ENCODE results near the gene OR1F1. TPM values are rescaled to one million over a fixed set of nuclear protein-coding genes. Genes with fewer than 3 reads are reported as not detected.

The OR1F1 gene
- total RNA-seq, 1 donor from 2014 or later: 0.37 TPM

DNA sequence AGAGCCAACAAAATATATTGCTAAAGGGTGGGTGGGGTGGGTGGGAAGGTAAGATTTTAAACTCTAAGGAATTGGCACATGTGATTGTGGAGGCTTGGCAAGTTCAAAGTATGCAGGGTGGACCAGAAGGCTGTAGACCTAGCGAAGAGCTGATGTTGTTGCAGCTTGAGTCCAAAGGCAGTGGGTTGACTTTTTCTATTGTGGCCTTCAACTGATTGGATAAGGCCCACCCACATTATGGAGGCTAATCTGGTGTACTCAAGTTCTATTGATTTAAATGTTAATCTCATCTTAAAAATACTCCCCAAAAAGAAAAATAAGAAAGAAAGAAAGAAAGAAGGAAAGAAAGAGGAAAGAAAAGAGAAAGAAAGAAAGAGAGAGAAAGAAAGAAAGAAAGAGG is 24.6 kb downstream of the OR1F1 start:
- H3K9me3 Mint-ChIP-seq (ENCODE audit: low read depth): peaks cover 7% of the 10 kb centered on the region
- H3K36me3 Mint-ChIP-seq (ENCODE audit: low read depth): no peaks in the 10 kb centered on the region
- peaks cover 1% of the 10 kb centered on the region for H3K27me3 Mint-ChIP-seq (ENCODE audit: low read depth)
- TF ChIP-seq, protein P1, sequence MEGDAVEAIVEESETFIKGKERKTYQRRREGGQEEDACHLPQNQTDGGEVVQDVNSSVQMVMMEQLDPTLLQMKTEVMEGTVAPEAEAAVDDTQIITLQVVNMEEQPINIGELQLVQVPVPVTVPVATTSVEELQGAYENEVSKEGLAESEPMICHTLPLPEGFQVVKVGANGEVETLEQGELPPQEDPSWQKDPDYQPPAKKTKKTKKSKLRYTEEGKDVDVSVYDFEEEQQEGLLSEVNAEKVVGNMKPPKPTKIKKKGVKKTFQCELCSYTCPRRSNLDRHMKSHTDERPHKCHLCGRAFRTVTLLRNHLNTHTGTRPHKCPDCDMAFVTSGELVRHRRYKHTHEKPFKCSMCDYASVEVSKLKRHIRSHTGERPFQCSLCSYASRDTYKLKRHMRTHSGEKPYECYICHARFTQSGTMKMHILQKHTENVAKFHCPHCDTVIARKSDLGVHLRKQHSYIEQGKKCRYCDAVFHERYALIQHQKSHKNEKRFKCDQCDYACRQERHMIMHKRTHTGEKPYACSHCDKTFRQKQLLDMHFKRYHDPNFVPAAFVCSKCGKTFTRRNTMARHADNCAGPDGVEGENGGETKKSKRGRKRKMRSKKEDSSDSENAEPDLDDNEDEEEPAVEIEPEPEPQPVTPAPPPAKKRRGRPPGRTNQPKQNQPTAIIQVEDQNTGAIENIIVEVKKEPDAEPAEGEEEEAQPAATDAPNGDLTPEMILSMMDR (IDR thresholded peaks at IDR 0.05): no peak
- H3K4me1 Mint-ChIP-seq (ENCODE audit: low read depth): no peaks in the 10 kb centered on the region
- no peak for DNase-seq (ENCODE audit: low spot score)
- H3K4me3 Mint-ChIP-seq (ENCODE audit: unreplicated experiment): no peak overlapping the region
- no peak overlapping the region for H3K27ac Mint-ChIP-seq (ENCODE audit: unreplicated experiment)

DNA sequence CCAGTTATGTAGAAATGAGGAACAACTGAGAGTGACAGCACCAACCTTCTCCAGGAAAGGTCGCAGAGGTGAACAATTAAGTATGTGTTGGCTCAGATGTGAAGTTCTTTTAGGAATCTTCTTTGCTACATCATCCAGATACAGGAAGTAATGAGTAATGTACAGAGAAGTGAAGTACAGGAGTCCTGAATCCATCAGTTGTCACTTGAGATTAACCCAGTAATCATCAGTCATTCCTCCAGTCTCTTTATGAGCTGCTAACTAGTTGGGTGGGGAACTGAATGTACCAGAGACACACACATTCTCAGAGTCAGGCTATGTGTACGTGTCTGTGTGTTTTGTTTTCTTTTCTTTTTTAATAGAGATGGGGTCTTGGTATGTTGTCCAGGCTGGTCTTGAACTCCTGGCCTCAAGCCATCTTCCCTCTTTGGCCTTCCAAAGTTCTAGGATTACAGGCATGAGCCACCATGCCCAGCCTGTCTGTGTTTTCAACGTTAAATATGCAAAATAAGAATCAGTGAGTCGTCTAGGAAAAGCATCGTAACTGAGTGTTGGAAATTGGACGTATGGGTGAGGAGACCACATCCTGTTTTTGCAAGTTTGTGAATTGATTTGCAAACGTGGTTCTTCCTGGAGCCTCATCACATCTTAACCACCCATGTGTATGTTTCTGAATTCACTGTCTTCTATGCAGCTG is 27.0 kb downstream of the OR1F1 start:
- H3K4me3 Mint-ChIP-seq (ENCODE audit: unreplicated experiment): no peak overlapping the region
- H3K9me3 Mint-ChIP-seq (ENCODE audit: low read depth): peaks cover 9% of the 10 kb centered on the region
- H3K27ac Mint-ChIP-seq (ENCODE audit: unreplicated experiment): no peak overlapping the region

DNA sequence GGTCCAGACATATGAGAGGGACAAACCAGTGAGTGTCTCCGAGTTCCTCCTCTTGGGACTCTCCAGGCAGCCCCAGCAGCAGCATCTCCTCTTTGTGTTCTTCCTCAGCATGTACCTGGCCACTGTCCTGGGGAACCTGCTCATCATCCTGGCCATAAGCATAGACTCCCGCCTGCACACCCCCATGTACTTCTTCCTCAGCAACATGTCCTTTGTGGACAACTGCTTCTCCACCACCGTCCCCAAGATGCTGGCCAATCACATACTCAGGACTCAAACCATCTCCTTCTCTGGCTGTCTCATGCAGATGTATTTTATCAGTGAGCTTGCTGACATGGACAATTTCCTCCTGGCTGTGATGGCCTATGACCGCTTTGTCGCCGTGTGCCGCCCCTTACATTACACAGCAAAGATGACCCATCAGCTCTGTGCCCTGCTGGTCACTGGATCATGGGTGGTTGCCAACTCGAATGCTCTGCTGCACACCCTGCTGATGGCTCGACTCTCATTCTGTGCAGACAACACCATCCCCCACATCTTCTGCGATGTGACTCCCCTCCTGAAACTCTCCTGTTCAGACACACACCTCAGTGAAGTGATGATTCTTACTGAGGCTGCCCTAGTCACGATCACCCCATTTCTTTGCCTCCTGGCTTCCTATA is 27.7 kb downstream of the OR1F1 start:
- Mint-ChIP-seq H3K27ac (ENCODE audit: unreplicated experiment) (no peak overlapping the region), H3K9me3 (ENCODE audit: low read depth) (peaks cover 10% of the 10 kb centered on the region), H3K36me3 (ENCODE audit: low read depth) (no peaks in the 10 kb centered on the region), H3K27me3 (ENCODE audit: low read depth) (no peaks in the 10 kb centered on the region), H3K4me1 (ENCODE audit: low read depth) (no peaks in the 10 kb centered on the region), H3K4me3 (ENCODE audit: unreplicated experiment) (no peak overlapping the region)
- no peak for DNase-seq (ENCODE audit: low spot score)
- TF ChIP-seq, protein P1 (IDR thresholded peaks at IDR 0.05): no peak

More for the DNA sequence above, 27.0 kb downstream of the OR1F1 start:
- TF ChIP-seq, protein P1 (IDR thresholded peaks at IDR 0.05): no peak
- H3K36me3 Mint-ChIP-seq (ENCODE audit: low read depth): no peaks in the 10 kb centered on the region
- no peaks in the 10 kb centered on the region for H3K27me3 Mint-ChIP-seq (ENCODE audit: low read depth)
- no peak for DNase-seq (ENCODE audit: low spot score)
- H3K4me1 Mint-ChIP-seq (ENCODE audit: low read depth): no peaks in the 10 kb centered on the region

DNA sequence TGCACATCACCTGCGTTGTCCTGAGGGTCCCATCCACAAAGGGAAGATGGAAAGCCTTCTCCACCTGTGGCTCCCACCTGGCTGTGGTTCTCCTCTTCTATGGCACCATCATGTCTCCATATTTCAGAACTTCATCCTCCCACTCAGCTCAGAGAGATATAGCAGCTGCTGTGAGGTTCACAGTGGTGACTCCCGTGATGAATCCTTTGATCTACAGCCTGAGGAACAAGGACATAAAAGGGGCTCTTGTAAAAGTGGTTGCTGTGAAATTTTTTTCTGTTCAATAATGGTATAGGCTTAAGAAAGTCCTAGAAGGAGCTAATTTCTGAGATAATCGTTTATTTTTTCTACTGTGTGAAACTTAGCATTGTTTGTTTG is 28.2 kb downstream of the OR1F1 start:
- TF ChIP-seq, protein P1 (IDR thresholded peaks at IDR 0.05): no peak
- H3K4me1 Mint-ChIP-seq (ENCODE audit: low read depth): no peaks in the 10 kb centered on the region
- H3K27ac Mint-ChIP-seq (ENCODE audit: unreplicated experiment): no peak overlapping the region
- H3K27me3 Mint-ChIP-seq (ENCODE audit: low read depth): no peaks in the 10 kb centered on the region
- H3K4me3 Mint-ChIP-seq (ENCODE audit: unreplicated experiment): no peak overlapping the region
- no peak for DNase-seq (ENCODE audit: low spot score)
- peaks cover 16% of the 10 kb centered on the region for H3K9me3 Mint-ChIP-seq (ENCODE audit: low read depth)
- no peaks in the 10 kb centered on the region for H3K36me3 Mint-ChIP-seq (ENCODE audit: low read depth)

DNA sequence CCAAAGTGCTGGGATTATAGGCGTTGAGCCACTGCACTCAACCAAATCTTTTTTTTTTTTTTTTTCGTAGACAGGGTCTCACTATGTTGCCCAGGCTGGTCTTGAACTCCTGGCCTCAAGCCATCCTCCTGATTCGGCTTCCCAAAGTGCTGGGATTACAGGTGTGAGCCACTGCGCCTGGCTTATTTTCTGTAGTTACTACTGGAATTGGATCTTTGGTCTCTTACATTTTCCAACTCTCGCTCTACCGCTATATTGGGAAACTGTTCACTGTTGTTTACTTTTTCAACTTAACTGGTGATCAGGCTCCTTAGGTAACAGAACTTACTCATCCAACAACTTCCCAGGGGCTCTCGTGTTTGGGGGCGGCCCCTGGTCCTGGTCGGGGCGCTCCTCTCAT is 32.8 kb downstream of the OR1F1 start:
- Mint-ChIP-seq H3K9me3 (ENCODE audit: low read depth) (peaks cover 52% of the 10 kb centered on the region), H3K4me1 (ENCODE audit: low read depth) (no peaks in the 10 kb centered on the region), H3K27me3 (ENCODE audit: low read depth) (no peaks in the 10 kb centered on the region), H3K27ac (ENCODE audit: unreplicated experiment) (no peak overlapping the region), H3K36me3 (ENCODE audit: low read depth) (peaks cover 37% of the 10 kb centered on the region), H3K4me3 (ENCODE audit: unreplicated experiment) (no peak overlapping the region)
- no peak for DNase-seq (ENCODE audit: low spot score)
- TF ChIP-seq, protein P1 (IDR thresholded peaks at IDR 0.05): no peak

All from chondrocyte (in vitro differentiated cells).